Thyroid gland (tissue), 4 donors: Measurements from ENCODE around the gene KRT77.

ENCODE experiments used
- POLR2A ChIP-seq, 2 donors: fragments of 450-650 bp; IDR thresholded peaks; one replicate each; pipeline ENCODE4 v1.6.1; 2017; ENCODE audit warnings: antibody characterized with exemption in 2 of 2, mild to moderate bottlenecking in 2 of 2, moderate library complexity in 1 of 2
- TF ChIP-seq, protein P1 (sequence below), 6 experiments: fragments of 200-600 bp in 3 of 6; fragments of 450-650 bp in 3 of 6; sonication (generic) in 3 of 6; IDR thresholded peaks; one replicate each; pipeline ENCODE4 v1.5.1; 2016 to 2019; ENCODE audit warnings: antibody characterized with exemption in 6 of 6, mild to moderate bottlenecking in 2 of 6, inconsistent platforms in 1 of 6, moderate library complexity in 1 of 6

DNA sequence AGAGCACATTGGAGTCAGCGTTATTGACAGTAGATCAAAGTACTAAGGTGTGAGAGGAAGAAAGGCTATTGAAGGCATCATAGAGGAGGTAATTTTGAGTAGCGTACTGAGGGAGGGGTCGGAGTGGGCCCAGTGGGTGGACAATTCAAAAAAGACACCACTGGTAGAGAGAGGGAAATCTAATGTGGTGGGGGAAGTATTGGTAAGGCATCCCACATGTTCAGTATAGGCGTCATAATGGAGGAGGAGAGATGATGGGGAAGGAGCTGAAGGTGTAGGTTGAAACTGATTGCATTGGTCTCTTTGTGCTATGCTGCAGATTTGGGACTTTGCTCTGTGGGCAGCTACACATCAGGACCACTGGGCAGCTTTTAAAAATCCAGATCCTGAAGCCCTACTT is 23.7 kb upstream of the KRT77 start:
- TF ChIP-seq, protein P1, sequence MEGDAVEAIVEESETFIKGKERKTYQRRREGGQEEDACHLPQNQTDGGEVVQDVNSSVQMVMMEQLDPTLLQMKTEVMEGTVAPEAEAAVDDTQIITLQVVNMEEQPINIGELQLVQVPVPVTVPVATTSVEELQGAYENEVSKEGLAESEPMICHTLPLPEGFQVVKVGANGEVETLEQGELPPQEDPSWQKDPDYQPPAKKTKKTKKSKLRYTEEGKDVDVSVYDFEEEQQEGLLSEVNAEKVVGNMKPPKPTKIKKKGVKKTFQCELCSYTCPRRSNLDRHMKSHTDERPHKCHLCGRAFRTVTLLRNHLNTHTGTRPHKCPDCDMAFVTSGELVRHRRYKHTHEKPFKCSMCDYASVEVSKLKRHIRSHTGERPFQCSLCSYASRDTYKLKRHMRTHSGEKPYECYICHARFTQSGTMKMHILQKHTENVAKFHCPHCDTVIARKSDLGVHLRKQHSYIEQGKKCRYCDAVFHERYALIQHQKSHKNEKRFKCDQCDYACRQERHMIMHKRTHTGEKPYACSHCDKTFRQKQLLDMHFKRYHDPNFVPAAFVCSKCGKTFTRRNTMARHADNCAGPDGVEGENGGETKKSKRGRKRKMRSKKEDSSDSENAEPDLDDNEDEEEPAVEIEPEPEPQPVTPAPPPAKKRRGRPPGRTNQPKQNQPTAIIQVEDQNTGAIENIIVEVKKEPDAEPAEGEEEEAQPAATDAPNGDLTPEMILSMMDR (IDR thresholded peaks at IDR 0.05): no peak
- no peak for TF ChIP-seq POLR2A (IDR thresholded peaks at IDR 0.05)
